Astrocyte (in vitro differentiated cells and primary cell): ENCODE data around the gene VWA5B1.

ENCODE experiments used
- CTCF ChIP-seq: IDR thresholded peaks from 2 replicates; pipeline ENCODE4 v1.5.1; 2011; ENCODE audit warnings: low read depth, mild to moderate bottlenecking, inconsistent platforms, low read length, moderate library complexity; ENCODE audit not compliant: insufficient read depth
- EZH2 ChIP-seq: IDR thresholded peaks from 2 replicates; pipeline ENCODE4 v1.6.1; 2012; ENCODE audit warnings: mild to moderate bottlenecking, low read length, inconsistent platforms; ENCODE audit not compliant: insufficient read depth

- no peak for TF ChIP-seq CTCF
- TF ChIP-seq EZH2: no peak
These were observed 72.2 kb downstream of the VWA5B1 start for GRCh38 chr1:20362856-20363255.
